Cerebellar nuclear complex (tissue), 1 donor: ENCODE data around the gene C10orf143.

ENCODE experiments used
- DNase-seq, 2 experiments: peaks; one replicate each; lab custom pipeline; 2025; lab: John Stamatoyannopoulos, UW

The C10orf143 gene

GRCh38 chr10:130014263-130015074 lies 96.2 kb downstream of the C10orf143 start:
- DNase-seq = no peak
